ENCODE data around the gene CASKIN2.

CASKIN2 gene

GRCh38 chr17:75552425-75553294 lies 37.3 kb upstream of the CASKIN2 start:
- Mint-ChIP-seq H3K4me1 (ENCODE audit: low read depth) (no peaks in the 10 kb centered on the region), H3K27me3 (ENCODE audit: low read depth) (no peaks in the 10 kb centered on the region), H3K4me3 (no peak overlapping the region), H3K9me3 (no peaks in the 10 kb centered on the region), H3K27ac (no peak overlapping the region), H3K36me3 (ENCODE audit: low read depth) (no peaks in the 10 kb centered on the region)
- DNase-seq (ENCODE audit: low spot score): no peak

GRCh38 chr17:75551266-75551665 lies 35.9 kb upstream of the CASKIN2 start:
- H3K27me3 Mint-ChIP-seq (ENCODE audit: low read depth): no peaks in the 10 kb centered on the region
- no peak for DNase-seq (ENCODE audit: low spot score)
- no peaks in the 10 kb centered on the region for H3K9me3 Mint-ChIP-seq
- H3K27ac Mint-ChIP-seq: no peak overlapping the region
- H3K4me1 Mint-ChIP-seq (ENCODE audit: low read depth): no peaks in the 10 kb centered on the region
- H3K36me3 Mint-ChIP-seq (ENCODE audit: low read depth): no peaks in the 10 kb centered on the region
- H3K4me3 Mint-ChIP-seq: no peak overlapping the region

- Mint-ChIP-seq H3K27me3 (ENCODE audit: low read depth) (no peaks in the 10 kb centered on the region), H3K4me1 (ENCODE audit: low read depth) (no peaks in the 10 kb centered on the region), H3K4me3 (no peak overlapping the region), H3K9me3 (no peaks in the 10 kb centered on the region), H3K27ac (no peak overlapping the region), H3K36me3 (ENCODE audit: low read depth) (no peaks in the 10 kb centered on the region)
- no peak for DNase-seq (ENCODE audit: low spot score)
Measured at GRCh38 chr17:75550139-75550465, 34.8 kb upstream of the CASKIN2 start.

- no peaks in the 10 kb centered on the region for H3K27me3 Mint-ChIP-seq (ENCODE audit: low read depth)
- no peaks in the 10 kb centered on the region for H3K9me3 Mint-ChIP-seq
- no peak for DNase-seq (ENCODE audit: low spot score)
- H3K27ac Mint-ChIP-seq: no peak overlapping the region
- H3K4me1 Mint-ChIP-seq (ENCODE audit: low read depth): no peaks in the 10 kb centered on the region
- H3K36me3 Mint-ChIP-seq (ENCODE audit: low read depth): no peaks in the 10 kb centered on the region
- H3K4me3 Mint-ChIP-seq: no peak overlapping the region
Measured at GRCh38 chr17:75549246-75550138, 34.2 kb upstream of the CASKIN2 start.

GRCh38 chr17:75548813-75549212 lies 33.5 kb upstream of the CASKIN2 start:
- no peaks in the 10 kb centered on the region for H3K9me3 Mint-ChIP-seq
- H3K36me3 Mint-ChIP-seq (ENCODE audit: low read depth): no peaks in the 10 kb centered on the region
- no peaks in the 10 kb centered on the region for H3K27me3 Mint-ChIP-seq (ENCODE audit: low read depth)
- H3K4me1 Mint-ChIP-seq (ENCODE audit: low read depth): no peaks in the 10 kb centered on the region
- DNase-seq (ENCODE audit: low spot score): no peak
- no peak overlapping the region for H3K27ac Mint-ChIP-seq
- no peak overlapping the region for H3K4me3 Mint-ChIP-seq

GRCh38 chr17:75547091-75547490 lies 31.8 kb upstream of the CASKIN2 start:
- no peaks in the 10 kb centered on the region for H3K4me1 Mint-ChIP-seq (ENCODE audit: low read depth)

GRCh38 chr17:75546181-75546580 lies 30.8 kb upstream of the CASKIN2 start:
- DNase-seq (ENCODE audit: low spot score): no peak
- no peak overlapping the region for H3K4me3 Mint-ChIP-seq
- no peak overlapping the region for H3K27ac Mint-ChIP-seq
- no peaks in the 10 kb centered on the region for H3K36me3 Mint-ChIP-seq (ENCODE audit: low read depth)
- no peaks in the 10 kb centered on the region for H3K9me3 Mint-ChIP-seq
- H3K27me3 Mint-ChIP-seq (ENCODE audit: low read depth): no peaks in the 10 kb centered on the region
- no peaks in the 10 kb centered on the region for H3K4me1 Mint-ChIP-seq (ENCODE audit: low read depth)

More at GRCh38 chr17:75547091-75547490, 31.8 kb upstream of the CASKIN2 start:
- Mint-ChIP-seq H3K27ac (no peak overlapping the region), H3K4me3 (no peak overlapping the region), H3K27me3 (ENCODE audit: low read depth) (no peaks in the 10 kb centered on the region), H3K36me3 (ENCODE audit: low read depth) (no peaks in the 10 kb centered on the region), H3K9me3 (no peaks in the 10 kb centered on the region)
- no peak for DNase-seq (ENCODE audit: low spot score)

- Mint-ChIP-seq H3K36me3 (ENCODE audit: low read depth) (no peaks in the 10 kb centered on the region), H3K4me3 (no peak overlapping the region), H3K27me3 (ENCODE audit: low read depth) (no peaks in the 10 kb centered on the region), H3K27ac (no peak overlapping the region), H3K9me3 (no peaks in the 10 kb centered on the region), H3K4me1 (ENCODE audit: low read depth) (no peaks in the 10 kb centered on the region)
- DNase-seq (ENCODE audit: low spot score): no peak
Measured at GRCh38 chr17:75544250-75544649, 28.9 kb upstream of the CASKIN2 start.

GRCh38 chr17:75542728-75543336 lies 27.5 kb upstream of the CASKIN2 start:
- no peak overlapping the region for H3K27ac Mint-ChIP-seq
- H3K4me3 Mint-ChIP-seq: no peak overlapping the region
- no peak for DNase-seq (ENCODE audit: low spot score)
- H3K36me3 Mint-ChIP-seq (ENCODE audit: low read depth): no peaks in the 10 kb centered on the region
- no peaks in the 10 kb centered on the region for H3K27me3 Mint-ChIP-seq (ENCODE audit: low read depth)
- no peaks in the 10 kb centered on the region for H3K9me3 Mint-ChIP-seq
- H3K4me1 Mint-ChIP-seq (ENCODE audit: low read depth): no peaks in the 10 kb centered on the region

GRCh38 chr17:75542229-75542628 lies 26.9 kb upstream of the CASKIN2 start:
- no peaks in the 10 kb centered on the region for H3K4me1 Mint-ChIP-seq (ENCODE audit: low read depth)
- DNase-seq (ENCODE audit: low spot score): no peak
- H3K9me3 Mint-ChIP-seq: no peaks in the 10 kb centered on the region
- no peaks in the 10 kb centered on the region for H3K27me3 Mint-ChIP-seq (ENCODE audit: low read depth)
- no peaks in the 10 kb centered on the region for H3K36me3 Mint-ChIP-seq (ENCODE audit: low read depth)
- no peak overlapping the region for H3K27ac Mint-ChIP-seq
- H3K4me3 Mint-ChIP-seq: no peak overlapping the region

- Mint-ChIP-seq H3K27me3 (ENCODE audit: low read depth) (no peaks in the 10 kb centered on the region), H3K27ac (no peak overlapping the region), H3K9me3 (no peaks in the 10 kb centered on the region)
Measured at GRCh38 chr17:75540923-75541503, 25.7 kb upstream of the CASKIN2 start.

GRCh38 chr17:75539967-75540729 lies 24.8 kb upstream of the CASKIN2 start:
- DNase-seq (ENCODE audit: low spot score): no peak
- no peaks in the 10 kb centered on the region for H3K9me3 Mint-ChIP-seq
- H3K4me3 Mint-ChIP-seq: no peak overlapping the region
- no peaks in the 10 kb centered on the region for H3K27me3 Mint-ChIP-seq (ENCODE audit: low read depth)
- no peaks in the 10 kb centered on the region for H3K36me3 Mint-ChIP-seq (ENCODE audit: low read depth)
- H3K27ac Mint-ChIP-seq: no peak overlapping the region
- H3K4me1 Mint-ChIP-seq (ENCODE audit: low read depth): peaks cover 8% of the 10 kb centered on the region

More at GRCh38 chr17:75540923-75541503, 25.7 kb upstream of the CASKIN2 start:
- H3K4me1 Mint-ChIP-seq (ENCODE audit: low read depth): no peaks in the 10 kb centered on the region
- no peaks in the 10 kb centered on the region for H3K36me3 Mint-ChIP-seq (ENCODE audit: low read depth)
- no peak overlapping the region for H3K4me3 Mint-ChIP-seq
- DNase-seq (ENCODE audit: low spot score): no peak

GRCh38 chr17:75536366-75536765 lies 21.0 kb upstream of the CASKIN2 start:
- Mint-ChIP-seq H3K9me3 (no peaks in the 10 kb centered on the region), H3K27me3 (ENCODE audit: low read depth) (no peaks in the 10 kb centered on the region), H3K36me3 (ENCODE audit: low read depth) (peaks cover 2% of the 10 kb centered on the region), H3K4me1 (ENCODE audit: low read depth) (peaks cover 22% of the 10 kb centered on the region), H3K27ac (no peak overlapping the region), H3K4me3 (no peak overlapping the region)
- DNase-seq (ENCODE audit: low spot score): no peak
